ENCODE data around the gene CD47.

Gene CD47

DNA sequence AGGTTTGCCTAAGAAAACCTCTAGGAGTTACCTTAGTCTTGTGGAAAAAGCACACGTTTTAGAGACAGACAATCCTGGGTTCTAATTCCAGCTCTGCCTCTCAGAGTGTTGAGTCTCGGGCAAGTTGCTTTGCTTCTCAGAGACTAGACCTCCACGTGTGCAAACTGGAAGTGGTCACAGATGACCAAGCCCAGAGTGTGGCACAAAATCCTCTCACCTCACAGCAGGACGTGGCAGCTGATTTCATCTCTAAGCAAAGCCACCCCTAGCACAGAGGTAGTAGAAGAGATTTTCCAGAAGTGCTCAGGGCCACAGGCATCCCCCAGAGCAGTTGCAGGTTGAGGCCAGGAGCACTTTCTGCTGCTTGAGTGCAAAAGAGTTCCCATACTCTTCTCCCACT lies 79.2 kb downstream of the CD47 start:
- DNase-seq = no peak

DNA sequence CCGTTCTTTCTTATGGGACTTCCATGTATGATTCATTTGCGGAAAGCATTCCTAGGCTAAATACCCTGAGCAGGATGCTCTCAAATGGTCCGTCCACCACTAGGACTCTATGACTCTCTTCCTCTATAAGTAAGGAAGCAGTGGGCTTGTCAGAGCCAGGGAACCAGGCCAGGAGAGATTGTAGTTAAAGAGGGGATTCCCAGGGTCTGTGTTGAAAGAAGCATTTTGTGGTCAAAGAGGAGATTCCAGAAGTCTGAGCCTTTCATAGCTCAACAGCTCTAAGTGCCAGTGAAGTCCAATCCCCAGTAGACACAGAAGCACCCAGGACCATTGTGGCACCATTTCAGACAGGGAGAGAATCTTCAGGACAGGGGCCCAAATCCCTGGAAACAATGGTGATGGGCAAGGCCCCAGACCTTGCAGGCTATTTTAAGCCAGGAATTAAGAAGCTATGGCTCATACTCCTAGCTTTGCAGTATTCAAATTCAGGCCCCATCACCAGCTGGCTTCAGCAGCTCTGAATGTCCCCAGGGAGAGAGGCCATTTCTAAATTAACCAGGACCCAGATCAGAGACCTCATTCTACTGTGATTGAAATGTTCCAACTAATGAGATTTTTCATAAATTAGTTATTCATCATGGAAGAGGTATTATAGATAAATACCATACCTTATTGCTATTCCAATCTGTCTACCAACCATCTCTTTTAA lies 81.7 kb downstream of the CD47 start:
- peak; percentile 91 for DNase-seq

- DNase-seq = no peak
These were observed 82.7 kb downstream of the CD47 start for GRCh38 chr3:108008106-108008505.

- DNase-seq = no peak
These were observed 83.9 kb downstream of the CD47 start for GRCh38 chr3:108006881-108007331.

- peak; percentile 96 for DNase-seq
These were observed 84.6 kb downstream of the CD47 start for GRCh38 chr3:108006077-108006771.

DNA sequence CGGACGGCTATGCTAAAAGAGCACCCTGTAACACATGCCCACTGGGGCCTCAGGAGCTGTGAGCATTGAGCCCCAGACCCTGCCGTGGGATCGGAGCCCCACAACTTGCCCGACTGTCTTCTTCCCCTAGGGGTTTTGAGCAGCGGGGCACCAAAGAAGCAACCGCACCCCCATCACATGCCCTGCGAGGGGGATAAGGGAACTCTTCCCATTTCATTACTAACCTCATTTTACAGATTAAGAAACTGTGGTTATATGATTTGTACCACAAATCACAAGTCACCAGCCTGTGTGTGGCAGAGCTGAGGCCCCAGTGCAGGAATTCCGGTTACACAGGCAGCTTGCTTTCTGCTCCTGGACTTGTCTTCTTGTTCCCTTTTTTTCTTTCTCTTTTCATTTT lies 86.2 kb downstream of the CD47 start:
- no peak for DNase-seq

GRCh38 chr3:108001457-108001856 lies 89.4 kb downstream of the CD47 start:
- peak; percentile 70 for DNase-seq

GRCh38 chr3:107999215-107999775 lies 91.5 kb downstream of the CD47 start:
- DNase-seq = peak; percentile 75

DNA sequence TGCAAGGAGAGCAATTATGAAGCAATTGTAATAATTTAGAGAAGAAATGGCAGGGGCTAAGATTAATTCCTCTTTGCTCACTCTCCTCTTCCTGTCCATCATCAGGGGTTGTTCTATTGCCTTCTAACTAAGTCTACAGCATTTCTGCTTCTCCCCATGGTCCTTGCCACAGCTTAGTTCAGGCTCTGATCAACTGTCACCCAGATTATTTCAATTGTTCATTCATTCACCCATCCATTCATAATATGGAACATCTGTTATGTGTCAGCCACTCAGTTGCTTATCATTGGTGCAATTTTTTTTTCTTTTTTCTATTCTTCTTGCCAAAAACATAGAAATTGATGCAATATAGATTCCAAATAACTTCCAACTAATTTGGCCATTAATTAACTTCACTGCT lies 93.2 kb downstream of the CD47 start:
- no peak for DNase-seq

GRCh38 chr3:107995823-107996222 lies 95.0 kb downstream of the CD47 start:
- DNase-seq = no peak

DNA sequence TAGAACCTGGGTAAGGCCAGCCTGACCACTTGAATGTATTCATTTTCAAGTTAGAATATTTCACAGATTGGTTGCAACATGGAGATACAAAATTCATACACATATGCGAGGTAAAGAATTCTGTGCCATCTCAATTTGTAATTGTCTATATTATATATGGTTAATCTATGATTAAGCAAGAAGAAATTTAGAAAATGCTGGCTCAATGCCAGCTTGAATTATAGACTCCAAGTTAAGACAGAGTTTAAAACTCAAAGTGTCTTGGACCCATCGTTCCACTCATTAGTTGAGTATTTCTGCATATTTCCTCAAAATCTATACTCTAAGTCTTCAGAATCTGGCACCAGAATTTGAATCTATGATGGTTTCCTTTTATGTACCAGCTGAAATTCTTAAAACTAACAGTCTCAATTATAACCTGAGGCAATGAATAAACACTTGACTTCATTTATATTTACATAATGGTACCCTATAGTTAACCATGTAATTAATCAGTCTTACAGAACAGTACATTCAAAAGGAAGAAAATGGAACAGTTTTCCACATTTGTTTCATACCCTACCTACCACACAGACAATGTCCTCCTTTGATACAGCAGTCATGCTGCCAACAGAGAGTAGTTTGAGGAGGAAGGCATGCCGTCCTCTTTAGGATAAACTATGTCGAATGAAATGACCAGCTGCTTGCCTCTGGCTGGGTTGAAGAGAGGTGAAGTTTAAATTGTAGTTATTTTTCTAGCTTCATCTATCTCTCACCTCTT lies 95.7 kb downstream of the CD47 start:
- peak; percentile 39 for DNase-seq

DNA sequence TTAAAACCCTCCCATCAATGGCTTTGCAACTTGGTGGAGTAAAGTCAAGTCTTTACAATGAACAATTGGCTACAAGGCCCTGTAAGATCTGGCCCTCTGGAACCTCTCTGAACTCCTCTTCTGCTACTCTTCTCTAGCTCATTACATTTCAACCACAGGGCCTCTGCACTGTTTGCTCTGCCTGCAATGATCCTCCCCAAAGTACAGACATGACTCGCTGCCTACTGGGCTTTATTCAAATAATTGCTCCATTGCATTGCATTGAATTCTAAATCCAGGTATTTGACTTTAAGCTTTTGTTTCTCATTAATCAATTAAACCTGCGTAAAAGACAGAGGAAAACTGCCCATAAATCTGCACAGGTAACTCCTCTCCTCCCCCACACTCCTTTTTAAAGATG lies 96.7 kb downstream of the CD47 start:
- peak; percentile 37 for DNase-seq

- DNase-seq = peak; percentile 83
These were observed 97.1 kb downstream of the CD47 start for GRCh38 chr3:107993771-107994170.

Data from NCI-H226 (cell line).